GM04503 (cell line): ENCODE data around the gene BRIP1.
"Not testable (repeated sequence)": the region's sequence is repeated elsewhere in the genome, so short reads cannot be mapped to it uniquely, and the experiment has no call there.

Experiments
- DNase-seq: peaks from one replicate; pipeline ENCODE4 v3.0.0-alpha.2; 2012; ENCODE audit warnings: low read depth

The BRIP1 gene

DNA sequence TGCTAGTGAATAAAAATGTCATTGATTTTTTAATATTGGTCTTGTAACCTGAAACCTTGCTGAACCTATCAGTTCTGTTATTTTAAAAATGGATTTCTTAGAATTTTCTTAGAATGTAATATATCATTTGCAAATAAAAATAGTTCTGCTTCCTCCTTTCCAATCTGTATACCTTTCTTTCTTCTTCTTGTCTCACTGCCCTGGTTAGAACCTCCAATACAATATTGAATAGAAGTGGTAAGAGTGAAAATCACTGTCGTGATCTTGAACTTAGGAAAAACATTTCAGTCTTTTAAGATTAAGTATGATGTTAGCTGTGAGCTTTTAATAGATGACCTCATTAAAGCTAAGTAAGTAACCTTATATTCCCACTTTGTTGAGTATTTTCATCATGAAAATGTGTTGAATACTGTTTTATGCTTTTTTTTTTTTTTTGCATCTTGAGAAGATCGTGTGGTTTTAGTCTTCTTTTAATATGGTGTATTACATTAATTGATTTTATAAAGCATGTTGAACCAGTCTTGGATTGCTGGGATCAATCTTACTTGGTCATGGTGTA lies 167.5 kb downstream of the BRIP1 start:
- no peak for DNase-seq

- DNase-seq: no peak
Measured at GRCh38 chr17:61694095-61694494, 169.2 kb downstream of the BRIP1 start.

GRCh38 chr17:61689610-61690180 lies 173.6 kb downstream of the BRIP1 start:
- no peak for DNase-seq

GRCh38 chr17:61687769-61688168 lies 175.6 kb downstream of the BRIP1 start:
- DNase-seq: no peak

DNA sequence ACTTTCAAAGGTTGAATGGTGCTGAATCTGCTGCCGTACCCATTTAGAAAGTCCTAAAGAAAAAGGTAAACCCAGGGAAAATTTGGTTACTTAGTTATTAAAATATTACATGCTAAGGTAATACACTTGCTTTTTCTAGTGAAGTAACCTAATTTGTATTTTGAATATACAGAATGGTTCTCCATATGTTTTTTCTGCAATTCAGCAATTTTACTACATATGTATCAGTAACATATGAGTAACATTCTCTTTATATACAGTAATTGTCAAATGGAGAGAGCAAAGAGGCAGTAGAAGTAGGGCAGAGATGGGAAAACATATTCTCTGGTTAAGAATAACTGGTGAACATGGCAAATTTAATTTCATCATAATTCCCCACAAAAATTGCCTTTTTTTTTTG lies 177.2 kb downstream of the BRIP1 start:
- no peak for DNase-seq

DNA sequence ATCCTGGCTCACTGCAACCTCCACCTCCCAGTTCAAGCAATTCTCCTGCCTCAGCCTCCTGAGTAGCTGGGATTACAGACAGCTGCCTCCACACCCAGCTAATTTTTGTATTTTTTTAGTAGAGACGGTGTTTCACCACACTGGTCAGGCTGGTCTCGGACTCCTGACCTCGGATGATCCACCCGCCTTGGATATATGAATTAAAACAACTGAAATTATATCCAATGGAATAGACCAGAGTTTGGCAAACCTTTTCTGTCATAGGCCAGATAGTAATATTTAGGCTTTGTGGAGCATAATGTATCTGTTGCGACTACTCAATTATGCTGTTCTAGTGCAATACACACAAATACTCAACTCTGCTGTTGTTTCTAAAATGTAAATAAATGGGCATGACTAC lies 178.5 kb downstream of the BRIP1 start:
- no peak for DNase-seq

- DNase-seq: no peak
Measured at GRCh38 chr17:61684172-61684571, 179.2 kb downstream of the BRIP1 start.

- no peak for DNase-seq
Measured at GRCh38 chr17:61683466-61683865, 179.9 kb downstream of the BRIP1 start.

DNA sequence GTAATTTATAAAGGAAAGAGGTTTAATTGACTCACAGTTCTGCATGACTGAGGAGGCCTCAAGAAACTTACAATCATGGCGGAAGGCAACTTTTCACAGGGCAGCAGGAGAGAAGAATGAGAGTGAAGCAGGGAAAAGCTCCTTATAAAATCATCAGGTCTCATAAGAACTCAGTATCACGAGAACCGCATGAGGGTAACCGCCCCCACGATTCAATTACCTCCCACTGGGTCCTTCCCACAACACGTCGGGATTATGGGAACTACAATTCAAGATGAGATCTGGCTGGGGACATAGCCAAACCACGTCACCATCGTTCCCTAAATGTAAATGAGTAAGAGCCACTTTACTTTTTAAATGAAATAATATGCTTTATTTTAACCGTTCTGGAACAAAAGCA lies 182.4 kb downstream of the BRIP1 start:
- DNase-seq: no peak

DNA sequence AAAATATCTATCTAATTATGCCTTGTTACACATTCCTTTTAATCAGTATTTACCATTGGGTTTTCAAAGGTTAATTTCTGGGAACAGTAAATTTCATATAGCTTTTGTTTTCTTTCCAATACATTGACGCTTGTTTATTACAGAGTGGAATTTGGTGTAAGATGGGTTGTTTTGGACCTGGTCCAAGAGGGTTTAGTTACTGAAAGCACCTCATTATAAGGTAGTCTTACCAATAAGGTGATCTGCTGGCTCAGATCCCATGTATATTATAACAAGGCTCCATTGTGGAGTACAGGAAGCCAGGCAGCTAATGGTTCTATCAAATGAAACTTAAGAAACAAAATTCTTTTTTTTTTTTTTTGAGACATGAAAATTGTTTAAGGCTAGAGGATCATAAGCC lies 185.0 kb downstream of the BRIP1 start:
- DNase-seq: no peak

GRCh38 chr17:61677150-61677811 lies 186.0 kb downstream of the BRIP1 start:
- not testable (repeated sequence) for DNase-seq

- DNase-seq: not testable (repeated sequence)
Measured at GRCh38 chr17:61676522-61676921, 186.8 kb downstream of the BRIP1 start.

GRCh38 chr17:61674609-61675008 lies 188.7 kb downstream of the BRIP1 start:
- not testable (repeated sequence) for DNase-seq

- DNase-seq: not testable (repeated sequence)
Measured at GRCh38 chr17:61673019-61673897, 190.1 kb downstream of the BRIP1 start.

DNA sequence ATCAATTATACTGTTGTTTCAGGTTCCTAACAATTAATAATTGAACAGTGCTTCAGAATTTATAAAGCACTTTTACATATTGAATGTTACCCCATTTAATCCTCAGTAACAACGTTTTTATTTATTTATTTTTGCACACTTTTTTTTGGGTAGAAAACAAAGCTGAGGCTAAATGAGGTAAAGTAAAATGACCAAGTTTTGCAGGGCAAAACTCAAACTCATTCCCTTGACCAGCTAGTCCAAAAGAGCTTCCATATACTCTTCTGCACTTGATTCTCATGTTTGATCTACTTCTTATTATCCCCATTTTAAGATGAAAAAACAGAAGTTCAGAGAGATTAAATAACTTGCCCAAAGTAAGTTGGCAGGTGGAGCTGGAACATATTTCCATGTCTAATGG lies 191.2 kb downstream of the BRIP1 start:
- no peak for DNase-seq

DNA sequence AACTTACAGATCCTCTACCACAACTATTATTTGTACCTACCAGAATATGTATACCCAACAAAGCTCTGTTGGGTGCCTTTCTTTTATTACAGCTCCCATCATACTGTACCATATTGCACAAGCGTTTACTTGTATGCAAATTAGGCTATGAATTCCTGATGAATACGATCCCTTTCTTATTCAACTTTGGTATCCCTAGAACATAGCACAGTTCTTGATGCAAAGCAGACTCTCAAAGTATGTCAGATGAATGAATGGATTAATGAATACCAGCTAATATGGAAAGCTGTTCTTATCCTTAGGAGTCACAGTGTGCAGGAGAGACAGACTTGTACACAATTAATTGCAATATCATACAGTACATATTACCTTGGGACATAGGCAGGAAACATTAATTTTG lies 192.6 kb downstream of the BRIP1 start:
- DNase-seq: no peak

DNA sequence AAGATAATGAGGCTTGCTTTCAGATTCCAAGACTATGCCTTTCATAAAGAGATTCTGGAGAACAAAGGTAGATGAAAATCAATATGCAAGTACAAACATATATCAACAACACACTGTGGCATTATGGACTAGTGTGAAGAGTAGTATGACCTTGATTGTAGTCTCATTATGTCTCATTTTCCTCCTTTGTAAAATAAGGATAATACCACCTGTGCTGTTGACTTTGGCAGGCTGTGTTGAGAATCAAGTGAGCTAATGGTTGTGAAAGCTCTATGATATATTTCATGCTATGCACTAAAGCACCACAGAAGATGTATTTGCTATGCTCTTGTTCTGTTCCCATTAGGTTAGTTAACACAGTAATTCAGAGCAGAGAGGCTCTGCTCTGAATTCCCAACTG lies 193.8 kb downstream of the BRIP1 start:
- DNase-seq: no peak

GRCh38 chr17:61668486-61668885 lies 194.8 kb downstream of the BRIP1 start:
- no peak for DNase-seq

DNA sequence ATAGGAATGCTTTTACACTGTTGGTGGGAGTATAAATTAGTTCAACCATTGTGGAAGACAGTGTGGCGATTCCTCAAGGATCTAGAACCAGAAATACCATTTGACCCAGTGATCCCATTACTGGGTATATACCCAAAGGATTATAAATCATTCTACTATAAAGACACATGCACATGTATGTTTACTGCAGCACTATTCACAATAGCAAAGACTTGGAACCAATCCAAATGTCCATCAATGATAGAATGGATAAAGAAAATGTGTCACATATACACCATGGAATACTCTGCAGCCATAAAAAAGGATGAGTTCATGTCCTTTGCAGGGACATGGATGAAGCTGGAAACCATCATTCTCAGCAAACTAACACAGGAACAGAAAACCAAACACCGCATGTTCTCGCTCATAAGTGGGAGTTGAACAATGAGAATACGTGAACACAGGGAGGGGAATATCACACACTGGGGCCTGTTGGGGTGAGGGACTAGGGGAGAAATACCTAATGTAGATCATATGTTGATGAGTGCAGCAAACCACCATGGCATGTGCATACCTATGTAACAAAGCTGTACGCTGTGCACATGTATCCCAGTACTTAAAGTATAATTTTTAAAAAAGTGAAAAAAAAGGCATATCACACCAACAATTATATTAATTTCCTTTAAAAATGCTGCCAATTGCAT lies 196.8 kb downstream of the BRIP1 start:
- DNase-seq: not testable (repeated sequence)

- no peak for DNase-seq
Measured at GRCh38 chr17:61663310-61663709, 200.0 kb downstream of the BRIP1 start.

DNA sequence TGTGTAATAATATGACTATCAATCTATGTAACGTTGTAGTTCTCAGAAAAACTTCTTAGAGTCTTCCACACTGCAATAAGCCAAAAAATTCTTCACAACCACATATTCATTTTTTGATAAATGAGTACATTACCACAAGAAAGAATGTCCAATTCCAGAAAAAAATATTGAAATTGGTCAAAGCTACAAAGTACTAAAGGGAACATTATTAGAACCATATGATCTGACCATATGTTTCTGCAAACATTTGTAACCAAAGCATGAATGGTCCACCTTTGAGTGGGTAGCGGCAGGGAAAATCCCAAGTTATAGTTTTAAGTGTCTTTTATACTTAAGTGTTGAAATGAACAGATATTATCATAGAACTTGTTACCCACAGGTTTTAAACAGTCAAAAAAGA lies 200.6 kb downstream of the BRIP1 start:
- no peak for DNase-seq

- no peak for DNase-seq
Measured at GRCh38 chr17:61662186-61662585, 201.1 kb downstream of the BRIP1 start.
